NCI-H1417 (cell line): Measurements from ENCODE around the gene CFAP119.

Experiments used
- DNase-seq, 3 experiments: peaks; one replicate each; lab custom pipeline; 2025; lab: John Stamatoyannopoulos, UW

The CFAP119 gene

DNA sequence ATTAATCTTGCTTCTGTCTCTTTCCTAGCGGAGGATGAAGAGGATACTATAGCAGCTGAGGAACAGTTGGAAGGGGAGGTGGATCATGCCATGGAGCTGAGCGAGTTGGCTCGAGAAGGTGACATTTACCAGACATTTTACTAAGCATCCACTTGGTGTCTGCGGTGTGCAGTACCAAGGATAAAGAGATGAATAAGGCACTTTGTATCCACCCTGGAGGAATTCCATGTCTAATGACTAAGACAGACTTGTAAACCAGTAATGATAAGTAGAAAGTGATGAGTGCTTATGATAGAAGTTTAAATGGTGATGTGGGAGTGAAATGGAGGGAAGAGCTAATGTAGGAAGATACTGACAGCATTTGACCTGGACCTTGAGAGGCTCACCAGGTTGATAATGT, 50.9 kb downstream of the CFAP119 start:
- no peak for DNase-seq
